Lower leg skin (tissue), 3 donors: ENCODE data around the gene GPC5.

Source experiments
- POLR2A ChIP-seq, 2 donors: fragments of 450-650 bp; IDR thresholded peaks; one replicate each; pipeline ENCODE4 v1.6.1; 2016 to 2017; ENCODE audit warnings: antibody characterized with exemption in 2 of 2, mild to moderate bottlenecking in 1 of 2, moderate library complexity in 1 of 2
- TF ChIP-seq, protein P1 (sequence below), 3 donors: fragments of 450-650 bp; IDR thresholded peaks; one replicate each; pipeline ENCODE4 v1.5.1; 2016; ENCODE audit warnings: antibody characterized with exemption in 3 of 3, mild to moderate bottlenecking in 3 of 3, moderate library complexity in 2 of 3

DNA sequence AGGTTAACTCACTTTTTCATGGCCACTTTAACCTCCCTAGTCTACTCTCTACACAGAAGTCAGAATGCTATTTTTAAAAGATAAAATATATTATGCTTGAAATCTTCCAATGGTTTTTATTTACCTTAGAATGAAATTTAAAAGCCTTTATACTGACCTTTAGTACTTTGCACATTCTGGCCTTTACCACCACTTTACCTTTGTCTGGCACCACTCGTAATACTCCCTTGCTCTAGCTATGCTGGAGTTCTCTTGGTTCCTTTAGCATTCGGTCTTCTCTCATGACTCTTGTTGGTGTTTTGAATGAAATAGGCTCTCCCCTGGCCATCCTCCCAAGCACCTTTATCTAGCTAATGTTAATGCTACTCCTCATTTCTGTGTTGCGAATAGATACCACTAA lies 310.8 kb downstream of the GPC5 start:
- TF ChIP-seq, protein P1, sequence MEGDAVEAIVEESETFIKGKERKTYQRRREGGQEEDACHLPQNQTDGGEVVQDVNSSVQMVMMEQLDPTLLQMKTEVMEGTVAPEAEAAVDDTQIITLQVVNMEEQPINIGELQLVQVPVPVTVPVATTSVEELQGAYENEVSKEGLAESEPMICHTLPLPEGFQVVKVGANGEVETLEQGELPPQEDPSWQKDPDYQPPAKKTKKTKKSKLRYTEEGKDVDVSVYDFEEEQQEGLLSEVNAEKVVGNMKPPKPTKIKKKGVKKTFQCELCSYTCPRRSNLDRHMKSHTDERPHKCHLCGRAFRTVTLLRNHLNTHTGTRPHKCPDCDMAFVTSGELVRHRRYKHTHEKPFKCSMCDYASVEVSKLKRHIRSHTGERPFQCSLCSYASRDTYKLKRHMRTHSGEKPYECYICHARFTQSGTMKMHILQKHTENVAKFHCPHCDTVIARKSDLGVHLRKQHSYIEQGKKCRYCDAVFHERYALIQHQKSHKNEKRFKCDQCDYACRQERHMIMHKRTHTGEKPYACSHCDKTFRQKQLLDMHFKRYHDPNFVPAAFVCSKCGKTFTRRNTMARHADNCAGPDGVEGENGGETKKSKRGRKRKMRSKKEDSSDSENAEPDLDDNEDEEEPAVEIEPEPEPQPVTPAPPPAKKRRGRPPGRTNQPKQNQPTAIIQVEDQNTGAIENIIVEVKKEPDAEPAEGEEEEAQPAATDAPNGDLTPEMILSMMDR (IDR thresholded peaks at IDR 0.05) = no peak
- TF ChIP-seq POLR2A (IDR thresholded peaks at IDR 0.05) = no peak
